GM18505 (cell line): ENCODE data around the gene PPP2R2B.
"Not testable (repeated sequence)": the region's sequence is repeated elsewhere in the genome, so short reads cannot be mapped to it uniquely, and the experiment has no call there.

Experiments used
- ATAC-seq: cut with Tn5 transposase; IDR thresholded peaks from one replicate; pipeline ENCODE4 v1.9.1; 2021; ENCODE audit not compliant: unreplicated experiment
- POLR2A ChIP-seq: IDR thresholded peaks from 4 replicates; pipeline ENCODE4 v1.6.1; 2011; ENCODE audit warnings: borderline replicate concordance; ENCODE audit not compliant: insufficient read depth, insufficient read length; ENCODE audit errors: extremely low read depth

PPP2R2B gene

GRCh38 chr5:146565764-146566367 lies 312.7 kb downstream of the PPP2R2B start:
- ATAC-seq = peak; percentile 99
- TF ChIP-seq POLR2A = no peak

GRCh38 chr5:146564007-146564762 lies 314.4 kb downstream of the PPP2R2B start:
- ATAC-seq = no peak
- no peak for TF ChIP-seq POLR2A

- TF ChIP-seq POLR2A = no peak
- ATAC-seq = no peak
These were observed 316.1 kb downstream of the PPP2R2B start for GRCh38 chr5:146562461-146562860.

- no peak for ATAC-seq
- TF ChIP-seq POLR2A = no peak
These were observed 316.8 kb downstream of the PPP2R2B start for GRCh38 chr5:146561711-146562110.

GRCh38 chr5:146560205-146560812 lies 318.2 kb downstream of the PPP2R2B start:
- ATAC-seq = no peak
- TF ChIP-seq POLR2A = no peak

- ATAC-seq = not testable (repeated sequence)
These were observed 321.7 kb downstream of the PPP2R2B start for GRCh38 chr5:146556884-146557283.

- no peak for TF ChIP-seq POLR2A
- ATAC-seq = no peak
These were observed 325.1 kb downstream of the PPP2R2B start for GRCh38 chr5:146553446-146553845.

- no peak for ATAC-seq
- TF ChIP-seq POLR2A = no peak
These were observed 328.9 kb downstream of the PPP2R2B start for GRCh38 chr5:146549615-146550014.

GRCh38 chr5:146548781-146549449 lies 329.6 kb downstream of the PPP2R2B start:
- no peak for TF ChIP-seq POLR2A
- ATAC-seq = no peak

- ATAC-seq = no peak
These were observed 334.3 kb downstream of the PPP2R2B start for GRCh38 chr5:146544232-146544631.

GRCh38 chr5:146541958-146542849 lies 336.4 kb downstream of the PPP2R2B start:
- peak; percentile 99 for ATAC-seq
- no peak for TF ChIP-seq POLR2A

More at GRCh38 chr5:146544232-146544631, 334.3 kb downstream of the PPP2R2B start:
- no peak for TF ChIP-seq POLR2A

- TF ChIP-seq POLR2A = no peak
- no peak for ATAC-seq
These were observed 338.1 kb downstream of the PPP2R2B start for GRCh38 chr5:146540414-146540813.

- ATAC-seq = no peak
- TF ChIP-seq POLR2A = no peak
These were observed 338.6 kb downstream of the PPP2R2B start for GRCh38 chr5:146539973-146540372.

- no peak for TF ChIP-seq POLR2A
These were observed 340.1 kb downstream of the PPP2R2B start for GRCh38 chr5:146538432-146538831.

More at GRCh38 chr5:146538432-146538831, 340.1 kb downstream of the PPP2R2B start:
- no peak for ATAC-seq
